Erythroblast (primary cell): ENCODE results near the gene CYTH1.

ENCODE experiments used
- GATA1 ChIP-seq: IDR thresholded peaks from 2 replicates; pipeline ENCODE4 v1.6.1; 2011; ENCODE audit warnings: low read depth, mild to moderate bottlenecking, control low read depth, low read length, moderate library complexity
- POLR2A ChIP-seq: IDR thresholded peaks from 2 replicates; pipeline ENCODE4 v1.6.1; 2011; ENCODE audit warnings: mild to moderate bottlenecking, low read length

- no peak for TF ChIP-seq POLR2A
- TF ChIP-seq GATA1, result no peak
Measured at GRCh38 chr17:78802459-78802858, 20.4 kb upstream of the CYTH1 start.
